PC-9 (cell line): ENCODE data around the gene SNAP47.

Source experiments
- EZH2 ChIP-seq: fragments of 200-600 bp; sonication (generic); IDR thresholded peaks from 2 replicates; pipeline ENCODE4 v1.8.0; 2017; ENCODE audit warnings: antibody characterized with exemption, low read depth
- TF ChIP-seq, protein P1 (sequence below): fragments of 200-600 bp; sonication (generic); conservative IDR thresholded peaks from 2 replicates; pipeline ENCODE4 v1.6.1; 2017; ENCODE audit warnings: mixed run types, antibody characterized with exemption, mild to moderate bottlenecking, moderate library complexity

DNA sequence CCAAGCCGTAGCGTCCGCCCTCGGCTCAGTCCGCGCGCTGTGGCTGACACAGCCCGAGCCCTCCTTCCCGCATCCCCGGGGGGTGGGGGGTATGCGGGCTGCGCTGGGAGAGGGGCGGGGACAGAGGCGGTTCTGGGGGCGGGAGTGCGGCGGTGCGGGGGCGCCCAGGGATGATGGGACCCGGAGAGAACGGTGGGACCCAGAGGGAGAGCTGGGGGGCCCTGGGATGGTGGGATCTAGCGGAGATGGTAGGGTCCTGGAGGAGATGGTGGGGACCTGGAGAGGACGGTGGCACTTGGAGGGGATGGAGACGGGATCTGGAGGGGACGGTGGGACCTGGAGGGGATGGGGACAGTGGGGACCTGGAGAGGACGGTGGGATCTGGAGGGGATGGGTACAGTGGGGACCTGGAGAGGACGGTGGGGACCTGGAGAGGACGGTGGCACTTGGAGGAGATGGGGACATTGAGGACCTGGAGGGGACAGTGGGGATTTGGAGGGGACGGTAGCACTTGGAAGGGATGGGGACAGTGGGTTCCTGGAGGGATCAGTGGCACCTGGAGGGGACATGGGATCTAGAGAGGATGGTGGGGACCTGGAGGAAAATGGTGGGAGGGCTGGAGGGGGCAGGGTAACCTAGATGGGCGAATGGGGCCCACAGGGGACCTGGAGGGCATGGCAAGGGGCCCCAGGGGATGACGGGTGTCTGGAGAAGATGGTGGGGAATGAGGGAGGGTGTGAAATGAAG is 477 bp downstream of the SNAP47 start:
- TF ChIP-seq, protein P1, sequence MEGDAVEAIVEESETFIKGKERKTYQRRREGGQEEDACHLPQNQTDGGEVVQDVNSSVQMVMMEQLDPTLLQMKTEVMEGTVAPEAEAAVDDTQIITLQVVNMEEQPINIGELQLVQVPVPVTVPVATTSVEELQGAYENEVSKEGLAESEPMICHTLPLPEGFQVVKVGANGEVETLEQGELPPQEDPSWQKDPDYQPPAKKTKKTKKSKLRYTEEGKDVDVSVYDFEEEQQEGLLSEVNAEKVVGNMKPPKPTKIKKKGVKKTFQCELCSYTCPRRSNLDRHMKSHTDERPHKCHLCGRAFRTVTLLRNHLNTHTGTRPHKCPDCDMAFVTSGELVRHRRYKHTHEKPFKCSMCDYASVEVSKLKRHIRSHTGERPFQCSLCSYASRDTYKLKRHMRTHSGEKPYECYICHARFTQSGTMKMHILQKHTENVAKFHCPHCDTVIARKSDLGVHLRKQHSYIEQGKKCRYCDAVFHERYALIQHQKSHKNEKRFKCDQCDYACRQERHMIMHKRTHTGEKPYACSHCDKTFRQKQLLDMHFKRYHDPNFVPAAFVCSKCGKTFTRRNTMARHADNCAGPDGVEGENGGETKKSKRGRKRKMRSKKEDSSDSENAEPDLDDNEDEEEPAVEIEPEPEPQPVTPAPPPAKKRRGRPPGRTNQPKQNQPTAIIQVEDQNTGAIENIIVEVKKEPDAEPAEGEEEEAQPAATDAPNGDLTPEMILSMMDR: no peak
- TF ChIP-seq EZH2: no peak
